ENCODE data around the gene IGFBP1.

DNA sequence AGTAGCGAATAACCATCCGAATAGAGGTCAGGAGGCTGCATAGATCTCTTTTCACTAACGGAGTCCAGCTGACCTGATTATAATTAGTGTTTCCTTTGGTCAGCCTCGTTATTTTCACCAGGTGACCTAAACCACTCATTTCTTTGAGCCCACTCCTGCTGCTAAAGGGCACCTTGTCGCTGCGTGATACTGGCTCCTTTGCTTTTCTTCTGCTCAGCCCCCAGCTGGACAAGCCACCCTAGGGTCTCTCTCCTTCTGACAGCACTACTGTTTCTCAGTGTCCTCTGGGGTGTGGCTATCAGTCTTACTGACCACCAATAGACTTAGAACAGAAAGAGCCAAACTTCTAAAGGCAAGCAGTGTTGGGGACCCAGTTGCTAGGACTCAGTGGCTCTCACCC, 35.5 kb downstream of the IGFBP1 start:
- TF ChIP-seq SUZ12 (IDR thresholded peaks at IDR 0.05) = no peak
- TF ChIP-seq TARDBP (IDR thresholded peaks at IDR 0.05) = no peak
- TF ChIP-seq BHLHE40 (IDR thresholded peaks at IDR 0.05; ENCODE audit: borderline replicate concordance) = no peak
- TF ChIP-seq FOXA1 (IDR thresholded peaks at IDR 0.05) = no peak
- TF ChIP-seq ZNF384 (IDR thresholded peaks at IDR 0.05) = no peak
- TF ChIP-seq SP1 (IDR thresholded peaks at IDR 0.05) = no peak
- TF ChIP-seq FOXM1 (IDR thresholded peaks at IDR 0.05; ENCODE audit: borderline replicate concordance) = no peak
- no peak for TF ChIP-seq ARNT (IDR thresholded peaks at IDR 0.05)
- TF ChIP-seq CTBP1 (IDR thresholded peaks at IDR 0.05; ENCODE audit: borderline replicate concordance) = no peak
- TF ChIP-seq L3MBTL2 (conservative IDR thresholded peaks at IDR 0.05) = no peak
- TF ChIP-seq LEF1 (IDR thresholded peaks at IDR 0.05; ENCODE audit: borderline replicate concordance) = no peak
